Panc1 (cell line): ENCODE measurements around the gene ZNF808.

Experiments used
- POLR2AphosphoS5 ChIP-seq: IDR thresholded peaks from 2 replicates; pipeline ENCODE4 v1.6.1; 2012; ENCODE audit warnings: mild to moderate bottlenecking, low read depth, low read length, moderate library complexity
- SIN3A ChIP-seq: IDR thresholded peaks from 2 replicates; pipeline ENCODE4 v1.6.1; 2012; ENCODE audit warnings: low read depth, mild to moderate bottlenecking, low read length, moderate library complexity, borderline replicate concordance; ENCODE audit not compliant: insufficient read depth
- TCF7L2 ChIP-seq: IDR thresholded peaks from 2 replicates; pipeline ENCODE4 v1.6.1; 2011; ENCODE audit warnings: mild to moderate bottlenecking, low read depth, low read length, inconsistent platforms
- TF ChIP-seq, protein P1 (sequence below): fragments of 450-650 bp; IDR thresholded peaks from 2 replicates; pipeline ENCODE4 v1.5.1; 2017; ENCODE audit warnings: mild to moderate bottlenecking
- TF ChIP-seq, protein P2 (sequence below), 2 experiments: IDR thresholded peaks; 2 replicates each; pipeline ENCODE4 v1.6.1; 2011 to 2012; ENCODE audit warnings: low read depth in 2 of 2, control low read depth in 1 of 2, low read length in 1 of 2, mild to moderate bottlenecking in 1 of 2, moderate library complexity in 1 of 2; ENCODE audit not compliant: insufficient read depth in 1 of 2

DNA sequence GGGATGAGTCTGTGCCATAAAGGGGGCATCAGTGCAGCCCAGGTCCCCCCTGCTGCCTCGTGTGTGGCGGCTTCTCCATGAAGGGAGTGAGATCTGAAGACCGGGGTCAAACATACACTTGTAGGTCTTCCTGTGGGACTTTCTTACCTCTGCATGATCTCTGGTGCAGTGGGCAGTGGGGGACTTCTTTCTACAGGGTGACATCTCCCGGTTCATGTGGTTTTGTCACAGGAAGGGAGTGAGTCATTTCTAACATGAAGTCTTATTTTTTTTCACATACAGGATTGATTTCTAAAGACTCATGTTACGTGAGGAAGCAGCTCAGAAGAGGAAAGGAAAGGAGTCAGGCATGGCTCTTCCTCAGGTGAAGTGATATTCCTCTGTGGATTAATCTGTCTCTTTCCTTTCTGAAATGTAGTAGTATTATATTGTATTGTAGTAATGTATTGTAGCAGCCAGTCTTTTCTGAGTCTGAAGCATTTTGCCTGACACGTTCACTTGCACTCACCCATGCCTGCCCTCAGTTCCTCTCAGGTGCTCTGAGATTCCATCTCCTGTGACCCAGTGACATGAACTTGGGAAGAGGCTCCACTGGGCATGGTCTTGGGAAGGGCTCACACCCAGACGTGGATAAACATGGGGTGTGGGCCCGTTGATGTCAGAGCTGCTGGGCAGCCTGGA, 15.7 kb downstream of the ZNF808 start:
- TF ChIP-seq, protein P1, sequence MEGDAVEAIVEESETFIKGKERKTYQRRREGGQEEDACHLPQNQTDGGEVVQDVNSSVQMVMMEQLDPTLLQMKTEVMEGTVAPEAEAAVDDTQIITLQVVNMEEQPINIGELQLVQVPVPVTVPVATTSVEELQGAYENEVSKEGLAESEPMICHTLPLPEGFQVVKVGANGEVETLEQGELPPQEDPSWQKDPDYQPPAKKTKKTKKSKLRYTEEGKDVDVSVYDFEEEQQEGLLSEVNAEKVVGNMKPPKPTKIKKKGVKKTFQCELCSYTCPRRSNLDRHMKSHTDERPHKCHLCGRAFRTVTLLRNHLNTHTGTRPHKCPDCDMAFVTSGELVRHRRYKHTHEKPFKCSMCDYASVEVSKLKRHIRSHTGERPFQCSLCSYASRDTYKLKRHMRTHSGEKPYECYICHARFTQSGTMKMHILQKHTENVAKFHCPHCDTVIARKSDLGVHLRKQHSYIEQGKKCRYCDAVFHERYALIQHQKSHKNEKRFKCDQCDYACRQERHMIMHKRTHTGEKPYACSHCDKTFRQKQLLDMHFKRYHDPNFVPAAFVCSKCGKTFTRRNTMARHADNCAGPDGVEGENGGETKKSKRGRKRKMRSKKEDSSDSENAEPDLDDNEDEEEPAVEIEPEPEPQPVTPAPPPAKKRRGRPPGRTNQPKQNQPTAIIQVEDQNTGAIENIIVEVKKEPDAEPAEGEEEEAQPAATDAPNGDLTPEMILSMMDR, result no peak
- TF ChIP-seq SIN3A (no peak), POLR2AphosphoS5 (no peak), TCF7L2 (no peak)
- TF ChIP-seq, protein P2, sequence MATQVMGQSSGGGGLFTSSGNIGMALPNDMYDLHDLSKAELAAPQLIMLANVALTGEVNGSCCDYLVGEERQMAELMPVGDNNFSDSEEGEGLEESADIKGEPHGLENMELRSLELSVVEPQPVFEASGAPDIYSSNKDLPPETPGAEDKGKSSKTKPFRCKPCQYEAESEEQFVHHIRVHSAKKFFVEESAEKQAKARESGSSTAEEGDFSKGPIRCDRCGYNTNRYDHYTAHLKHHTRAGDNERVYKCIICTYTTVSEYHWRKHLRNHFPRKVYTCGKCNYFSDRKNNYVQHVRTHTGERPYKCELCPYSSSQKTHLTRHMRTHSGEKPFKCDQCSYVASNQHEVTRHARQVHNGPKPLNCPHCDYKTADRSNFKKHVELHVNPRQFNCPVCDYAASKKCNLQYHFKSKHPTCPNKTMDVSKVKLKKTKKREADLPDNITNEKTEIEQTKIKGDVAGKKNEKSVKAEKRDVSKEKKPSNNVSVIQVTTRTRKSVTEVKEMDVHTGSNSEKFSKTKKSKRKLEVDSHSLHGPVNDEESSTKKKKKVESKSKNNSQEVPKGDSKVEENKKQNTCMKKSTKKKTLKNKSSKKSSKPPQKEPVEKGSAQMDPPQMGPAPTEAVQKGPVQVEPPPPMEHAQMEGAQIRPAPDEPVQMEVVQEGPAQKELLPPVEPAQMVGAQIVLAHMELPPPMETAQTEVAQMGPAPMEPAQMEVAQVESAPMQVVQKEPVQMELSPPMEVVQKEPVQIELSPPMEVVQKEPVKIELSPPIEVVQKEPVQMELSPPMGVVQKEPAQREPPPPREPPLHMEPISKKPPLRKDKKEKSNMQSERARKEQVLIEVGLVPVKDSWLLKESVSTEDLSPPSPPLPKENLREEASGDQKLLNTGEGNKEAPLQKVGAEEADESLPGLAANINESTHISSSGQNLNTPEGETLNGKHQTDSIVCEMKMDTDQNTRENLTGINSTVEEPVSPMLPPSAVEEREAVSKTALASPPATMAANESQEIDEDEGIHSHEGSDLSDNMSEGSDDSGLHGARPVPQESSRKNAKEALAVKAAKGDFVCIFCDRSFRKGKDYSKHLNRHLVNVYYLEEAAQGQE (IDR thresholded peaks at IDR 0.05; ENCODE audit: insufficient read depth in 1 of 2, low read depth in 2 of 2, low read length in 1 of 2), result no peak
